Measurements from ENCODE around the gene POLD4. TPM values are rescaled to one million over a fixed set of nuclear protein-coding genes. Genes with fewer than 3 reads are reported as not detected.

The POLD4 gene
- total RNA-seq, 1 experiment from 2014 or later: 44.2 TPM

DNA sequence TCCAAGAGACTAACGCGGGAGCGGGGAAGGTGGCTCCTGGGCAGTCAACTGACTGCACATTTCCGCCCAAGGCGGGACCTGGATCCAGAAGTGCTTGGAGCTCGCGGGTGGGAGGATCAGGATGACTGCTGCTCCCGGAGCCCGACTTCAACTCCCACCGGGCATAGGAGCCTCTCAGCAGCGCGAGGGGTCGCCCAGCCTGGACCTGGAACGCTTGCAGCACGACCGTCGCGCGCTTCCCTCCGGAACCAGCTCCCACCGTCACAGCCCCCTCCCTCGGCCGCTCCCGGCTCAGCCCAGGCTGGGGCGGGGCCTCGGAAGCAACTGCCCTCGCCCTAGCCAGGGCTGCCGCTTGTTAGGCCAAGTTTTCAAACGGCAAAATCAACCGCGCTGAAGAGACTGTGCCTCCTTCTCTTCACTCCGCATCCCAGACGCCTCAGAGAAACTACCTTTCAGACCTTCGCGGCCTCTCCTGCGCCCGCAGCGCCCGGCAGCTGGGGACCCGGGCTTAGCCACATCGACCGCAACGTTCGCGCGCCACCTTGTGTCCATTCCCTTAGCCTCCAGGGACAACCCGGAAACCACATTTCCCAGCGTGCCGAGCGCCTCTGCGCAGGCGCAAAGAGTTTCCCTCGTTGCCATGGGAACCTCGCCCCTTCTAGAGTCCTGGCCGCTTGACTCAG lies 36.0 kb downstream of the POLD4 start:
- Histone ChIP-seq H3K27ac (ENCODE audit: low read depth, low read length) (peak overlapping the region; percentile 87), H3K9me3 (ENCODE audit: control insufficient read depth in 1 of 2, insufficient read depth in 1 of 2, low read depth in 1 of 2, low read length in 2 of 2) (no peaks in the 10 kb centered on the region), H3K27me3 (ENCODE audit: insufficient read depth, low read length) (no peaks in the 10 kb centered on the region), H4K20me1 (ENCODE audit: insufficient read depth) (no peaks in the 10 kb centered on the region), H3K9ac (ENCODE audit: low read length) (peak overlapping the region; percentile 88), H3K79me2 (ENCODE audit: insufficient read depth, low read length) (peaks cover 11% of the 10 kb centered on the region; the same call in 1 of the 2 replicates), H3K9me2 (ENCODE audit: insufficient read depth) (no peaks in the 10 kb centered on the region), H2AFZ (ENCODE audit: low read depth, low read length, poor library complexity, severe bottlenecking) (peak overlapping the region; percentile 86), H3K4me2 (ENCODE audit: low read length) (peak overlapping the region; percentile 78), H3K4me3 (replicated peaks in 1 of 2; ENCODE audit: low read depth in 1 of 2, low read length in 2 of 2) (peak overlapping the region; percentile 81 to 90), H3K4me1 (ENCODE audit: control insufficient read depth in 1 of 2, insufficient read depth in 2 of 2, low read length in 2 of 2) (peaks cover 11 to 28% of the 10 kb centered on the region in 2 experiments; a peak in 3 of 4 replicates), H3K36me3 (ENCODE audit: control insufficient read depth in 1 of 2, insufficient read depth in 2 of 2, low read length in 2 of 2) (no peaks in the 10 kb centered on the region)
- POLR2A ChIA-PET: interaction anchor here (0.8 to 1.9 kb wide), 6 partner anchors 14 to 78 kb away, joined by 3 to 7 read pairs (median 5); partner anchors contain the start of gene SSH3
- ATAC-seq (peak; percentile 88), DNase-seq (ENCODE audit: low read depth, low spot score) (peak; percentile 90)
- RAD21 ChIA-PET (ENCODE audit: low non-redundant PET in 1 of 2, low total read pairs in 2 of 2, uncharacterized antibody in 2 of 2, unreplicated experiment in 2 of 2): interaction anchor here (0.8 to 2.4 kb wide), 9 partner anchors 14 to 236 kb away, joined by 3 to 8 read pairs (median 5); partner anchors contain the start of gene SSH3 (in 1 of the 2)
- CTCF ChIA-PET: interaction anchor here (0.7 to 3.2 kb wide), 28 partner anchors 9 to 289 kb away, joined by 3 to 60 read pairs (median 5); partner anchors contain the start of genes ANKRD13D, GRK2, POLD4 and PPP1CA
- TF ChIP-seq, protein P1, sequence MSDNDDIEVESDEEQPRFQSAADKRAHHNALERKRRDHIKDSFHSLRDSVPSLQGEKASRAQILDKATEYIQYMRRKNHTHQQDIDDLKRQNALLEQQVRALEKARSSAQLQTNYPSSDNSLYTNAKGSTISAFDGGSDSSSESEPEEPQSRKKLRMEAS (IDR thresholded peaks at IDR 0.05): peak; percentile 62; the same call in 1 of the 2 replicates
- TF ChIP-seq YY1 (IDR thresholded peaks at IDR 0.05; ENCODE audit: extremely low read depth, insufficient replicate concordance, low read depth, low read length): peak; percentile 30
- TF ChIP-seq, protein P2, sequence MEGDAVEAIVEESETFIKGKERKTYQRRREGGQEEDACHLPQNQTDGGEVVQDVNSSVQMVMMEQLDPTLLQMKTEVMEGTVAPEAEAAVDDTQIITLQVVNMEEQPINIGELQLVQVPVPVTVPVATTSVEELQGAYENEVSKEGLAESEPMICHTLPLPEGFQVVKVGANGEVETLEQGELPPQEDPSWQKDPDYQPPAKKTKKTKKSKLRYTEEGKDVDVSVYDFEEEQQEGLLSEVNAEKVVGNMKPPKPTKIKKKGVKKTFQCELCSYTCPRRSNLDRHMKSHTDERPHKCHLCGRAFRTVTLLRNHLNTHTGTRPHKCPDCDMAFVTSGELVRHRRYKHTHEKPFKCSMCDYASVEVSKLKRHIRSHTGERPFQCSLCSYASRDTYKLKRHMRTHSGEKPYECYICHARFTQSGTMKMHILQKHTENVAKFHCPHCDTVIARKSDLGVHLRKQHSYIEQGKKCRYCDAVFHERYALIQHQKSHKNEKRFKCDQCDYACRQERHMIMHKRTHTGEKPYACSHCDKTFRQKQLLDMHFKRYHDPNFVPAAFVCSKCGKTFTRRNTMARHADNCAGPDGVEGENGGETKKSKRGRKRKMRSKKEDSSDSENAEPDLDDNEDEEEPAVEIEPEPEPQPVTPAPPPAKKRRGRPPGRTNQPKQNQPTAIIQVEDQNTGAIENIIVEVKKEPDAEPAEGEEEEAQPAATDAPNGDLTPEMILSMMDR (IDR thresholded peaks at IDR 0.05 in 2 of 3, conservative IDR thresholded peaks at IDR 0.05 in 1 of 3; ENCODE audit: borderline replicate concordance in 1 of 3, insufficient read depth in 1 of 3, low read depth in 2 of 3, low read length in 2 of 3): peak; percentile 85 to 97 (median 87)
- peak; percentile 82; the same call in 1 of the 2 replicates for TF ChIP-seq ELF1 (IDR thresholded peaks at IDR 0.05; ENCODE audit: borderline replicate concordance, low read depth)
- TF ChIP-seq RAD21 (IDR thresholded peaks at IDR 0.05; ENCODE audit: low read depth): peak; percentile 99
- no peak for TF ChIP-seq FOSL1 (IDR thresholded peaks at IDR 0.05; ENCODE audit: low read depth)
- TF ChIP-seq SRF (IDR thresholded peaks at IDR 0.05; ENCODE audit: low read depth): no peak
- TF ChIP-seq EZH2phosphoT487 (IDR thresholded peaks at IDR 0.05; ENCODE audit: borderline replicate concordance): no peak
- TF ChIP-seq, protein P3, sequence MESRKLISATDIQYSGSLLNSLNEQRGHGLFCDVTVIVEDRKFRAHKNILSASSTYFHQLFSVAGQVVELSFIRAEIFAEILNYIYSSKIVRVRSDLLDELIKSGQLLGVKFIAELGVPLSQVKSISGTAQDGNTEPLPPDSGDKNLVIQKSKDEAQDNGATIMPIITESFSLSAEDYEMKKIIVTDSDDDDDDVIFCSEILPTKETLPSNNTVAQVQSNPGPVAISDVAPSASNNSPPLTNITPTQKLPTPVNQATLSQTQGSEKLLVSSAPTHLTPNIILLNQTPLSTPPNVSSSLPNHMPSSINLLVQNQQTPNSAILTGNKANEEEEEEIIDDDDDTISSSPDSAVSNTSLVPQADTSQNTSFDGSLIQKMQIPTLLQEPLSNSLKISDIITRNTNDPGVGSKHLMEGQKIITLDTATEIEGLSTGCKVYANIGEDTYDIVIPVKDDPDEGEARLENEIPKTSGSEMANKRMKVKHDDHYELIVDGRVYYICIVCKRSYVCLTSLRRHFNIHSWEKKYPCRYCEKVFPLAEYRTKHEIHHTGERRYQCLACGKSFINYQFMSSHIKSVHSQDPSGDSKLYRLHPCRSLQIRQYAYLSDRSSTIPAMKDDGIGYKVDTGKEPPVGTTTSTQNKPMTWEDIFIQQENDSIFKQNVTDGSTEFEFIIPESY (IDR thresholded peaks at IDR 0.05; ENCODE audit: extremely low read depth, insufficient replicate concordance, low read length): peak; percentile 40
- TF ChIP-seq, protein P4, sequence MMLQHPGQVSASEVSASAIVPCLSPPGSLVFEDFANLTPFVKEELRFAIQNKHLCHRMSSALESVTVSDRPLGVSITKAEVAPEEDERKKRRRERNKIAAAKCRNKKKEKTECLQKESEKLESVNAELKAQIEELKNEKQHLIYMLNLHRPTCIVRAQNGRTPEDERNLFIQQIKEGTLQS (IDR thresholded peaks at IDR 0.05): no peak
- no peak for TF ChIP-seq JUND (IDR thresholded peaks at IDR 0.05)
- peak; percentile 84 for TF ChIP-seq POLR2AphosphoS5 (IDR thresholded peaks at IDR 0.05; ENCODE audit: low read depth, low read length)
- TF ChIP-seq POLR2A (IDR thresholded peaks at IDR 0.05; ENCODE audit: borderline replicate concordance, extremely low read depth, insufficient read depth, insufficient read length): peak; percentile 55
- peak; percentile 32; the same call in 1 of the 2 replicates for TF ChIP-seq SP1 (IDR thresholded peaks at IDR 0.05; ENCODE audit: low read depth)
- TF ChIP-seq, protein P5, sequence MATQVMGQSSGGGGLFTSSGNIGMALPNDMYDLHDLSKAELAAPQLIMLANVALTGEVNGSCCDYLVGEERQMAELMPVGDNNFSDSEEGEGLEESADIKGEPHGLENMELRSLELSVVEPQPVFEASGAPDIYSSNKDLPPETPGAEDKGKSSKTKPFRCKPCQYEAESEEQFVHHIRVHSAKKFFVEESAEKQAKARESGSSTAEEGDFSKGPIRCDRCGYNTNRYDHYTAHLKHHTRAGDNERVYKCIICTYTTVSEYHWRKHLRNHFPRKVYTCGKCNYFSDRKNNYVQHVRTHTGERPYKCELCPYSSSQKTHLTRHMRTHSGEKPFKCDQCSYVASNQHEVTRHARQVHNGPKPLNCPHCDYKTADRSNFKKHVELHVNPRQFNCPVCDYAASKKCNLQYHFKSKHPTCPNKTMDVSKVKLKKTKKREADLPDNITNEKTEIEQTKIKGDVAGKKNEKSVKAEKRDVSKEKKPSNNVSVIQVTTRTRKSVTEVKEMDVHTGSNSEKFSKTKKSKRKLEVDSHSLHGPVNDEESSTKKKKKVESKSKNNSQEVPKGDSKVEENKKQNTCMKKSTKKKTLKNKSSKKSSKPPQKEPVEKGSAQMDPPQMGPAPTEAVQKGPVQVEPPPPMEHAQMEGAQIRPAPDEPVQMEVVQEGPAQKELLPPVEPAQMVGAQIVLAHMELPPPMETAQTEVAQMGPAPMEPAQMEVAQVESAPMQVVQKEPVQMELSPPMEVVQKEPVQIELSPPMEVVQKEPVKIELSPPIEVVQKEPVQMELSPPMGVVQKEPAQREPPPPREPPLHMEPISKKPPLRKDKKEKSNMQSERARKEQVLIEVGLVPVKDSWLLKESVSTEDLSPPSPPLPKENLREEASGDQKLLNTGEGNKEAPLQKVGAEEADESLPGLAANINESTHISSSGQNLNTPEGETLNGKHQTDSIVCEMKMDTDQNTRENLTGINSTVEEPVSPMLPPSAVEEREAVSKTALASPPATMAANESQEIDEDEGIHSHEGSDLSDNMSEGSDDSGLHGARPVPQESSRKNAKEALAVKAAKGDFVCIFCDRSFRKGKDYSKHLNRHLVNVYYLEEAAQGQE (IDR thresholded peaks at IDR 0.05; ENCODE audit: low read depth): no peak
- intact Hi-C loops (cut with micrococcal nuclease): loop anchor here (1.0 to 2.0 kb wide), 4 partner anchors 51 to 263 kb away; partner anchors contain the start of gene GRK2
- TSS peak; percentile 97 for BruUV-seq (replicated peaks)
